Kidney epithelial cell (primary cell): ENCODE measurements around the gene CACTIN. TPM values are rescaled to one million over a fixed set of nuclear protein-coding genes. Genes with fewer than 3 reads are reported as not detected.

Experiments used
- DNase-seq: peaks from one replicate; pipeline ENCODE4 v3.0.0-alpha.2; 2010; ENCODE audit warnings: low read depth
- H3K27me3 ChIP-seq: 2 replicates; pipeline ENCODE4 v1.6.0; 2011; ENCODE audit warnings: low read length; ENCODE audit not compliant: control insufficient read depth, insufficient read depth
- H3K36me3 ChIP-seq: 2 replicates; pipeline ENCODE4 v1.5.1; 2011; ENCODE audit warnings: low read length; ENCODE audit not compliant: control insufficient read depth, insufficient read depth
- H3K4me3 ChIP-seq: 2 replicates; pipeline ENCODE4 v1.5.1; 2011; ENCODE audit warnings: low read depth, mild to moderate bottlenecking, control low read depth, low read length
- total RNA-seq: library from RNA; depleted of rRNA; stranded (reverse); fragments of >200 nt; gene quantifications from 2 replicates; pipeline ENCODE4 v1.2.3, GENCODE V29; 2015
- TF ChIP-seq, protein P1 (sequence below): IDR thresholded peaks from 2 replicates; pipeline ENCODE4 v1.5.1; 2011; ENCODE audit warnings: mild to moderate bottlenecking, moderate library complexity, low read length, control low read depth, inconsistent platforms; ENCODE audit not compliant: insufficient read depth, poor library complexity, severe bottlenecking

CACTIN gene
- 46.6 and 48.7 TPM in 2 replicates for total RNA-seq

GRCh38 chr19:3626473-3627350 is at the start of gene CACTIN:
CACTIN (minus strand) TSS chr19:3626790; CDS start chr19:3626762, 28 bp downstream.
- Histone ChIP-seq H3K36me3 (peaks cover 2% of the 10 kb centered on the region), H3K27me3 (no peaks in the 10 kb centered on the region), H3K4me3 (peak within 1 kb of the TSS; percentile 93)
- peak; percentile 93 for DNase-seq
- TF ChIP-seq, protein P1, sequence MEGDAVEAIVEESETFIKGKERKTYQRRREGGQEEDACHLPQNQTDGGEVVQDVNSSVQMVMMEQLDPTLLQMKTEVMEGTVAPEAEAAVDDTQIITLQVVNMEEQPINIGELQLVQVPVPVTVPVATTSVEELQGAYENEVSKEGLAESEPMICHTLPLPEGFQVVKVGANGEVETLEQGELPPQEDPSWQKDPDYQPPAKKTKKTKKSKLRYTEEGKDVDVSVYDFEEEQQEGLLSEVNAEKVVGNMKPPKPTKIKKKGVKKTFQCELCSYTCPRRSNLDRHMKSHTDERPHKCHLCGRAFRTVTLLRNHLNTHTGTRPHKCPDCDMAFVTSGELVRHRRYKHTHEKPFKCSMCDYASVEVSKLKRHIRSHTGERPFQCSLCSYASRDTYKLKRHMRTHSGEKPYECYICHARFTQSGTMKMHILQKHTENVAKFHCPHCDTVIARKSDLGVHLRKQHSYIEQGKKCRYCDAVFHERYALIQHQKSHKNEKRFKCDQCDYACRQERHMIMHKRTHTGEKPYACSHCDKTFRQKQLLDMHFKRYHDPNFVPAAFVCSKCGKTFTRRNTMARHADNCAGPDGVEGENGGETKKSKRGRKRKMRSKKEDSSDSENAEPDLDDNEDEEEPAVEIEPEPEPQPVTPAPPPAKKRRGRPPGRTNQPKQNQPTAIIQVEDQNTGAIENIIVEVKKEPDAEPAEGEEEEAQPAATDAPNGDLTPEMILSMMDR: no peak

DNA sequence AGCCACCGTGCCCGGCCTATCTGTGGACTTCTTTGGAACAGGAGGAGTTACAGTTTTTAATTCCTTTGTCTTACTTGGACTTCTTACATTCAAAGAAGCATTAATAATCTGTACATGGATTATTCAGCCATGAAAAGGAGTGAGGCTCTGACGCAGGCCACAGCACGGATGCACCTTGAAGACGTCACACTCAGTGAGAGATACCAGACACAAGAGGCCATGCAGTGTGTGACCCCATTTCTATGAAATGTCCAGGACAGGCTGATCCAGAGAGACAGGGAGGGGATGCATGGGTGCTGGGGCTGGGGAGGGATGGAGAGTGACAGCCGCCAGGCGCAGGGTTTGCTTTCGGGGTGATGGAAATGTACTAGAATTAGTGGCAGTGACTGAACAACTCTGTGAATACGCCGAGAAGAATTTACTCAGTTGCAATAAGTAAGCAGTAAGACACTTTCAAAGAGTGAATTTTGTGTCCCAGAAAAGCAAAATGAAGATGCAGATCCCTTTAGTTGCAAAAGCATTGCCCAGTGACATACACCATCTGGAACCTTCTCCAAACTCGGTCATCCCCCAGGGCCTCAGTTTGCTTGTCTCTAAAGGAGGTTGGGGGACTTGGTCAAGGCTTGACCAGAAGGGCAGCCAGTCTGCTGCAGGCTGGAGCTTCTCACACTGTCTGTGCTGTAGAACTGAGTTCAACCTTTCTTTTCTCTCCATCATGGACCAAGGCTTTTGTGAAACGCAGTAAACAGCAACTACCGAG is 48.4 kb upstream of the CACTIN start:
- H3K27me3 ChIP-seq: no peaks in the 10 kb centered on the region
- H3K36me3 ChIP-seq: no peaks in the 10 kb centered on the region
- no peak overlapping the region for H3K4me3 ChIP-seq
- DNase-seq: no peak
- TF ChIP-seq, protein P1: no peak

DNA sequence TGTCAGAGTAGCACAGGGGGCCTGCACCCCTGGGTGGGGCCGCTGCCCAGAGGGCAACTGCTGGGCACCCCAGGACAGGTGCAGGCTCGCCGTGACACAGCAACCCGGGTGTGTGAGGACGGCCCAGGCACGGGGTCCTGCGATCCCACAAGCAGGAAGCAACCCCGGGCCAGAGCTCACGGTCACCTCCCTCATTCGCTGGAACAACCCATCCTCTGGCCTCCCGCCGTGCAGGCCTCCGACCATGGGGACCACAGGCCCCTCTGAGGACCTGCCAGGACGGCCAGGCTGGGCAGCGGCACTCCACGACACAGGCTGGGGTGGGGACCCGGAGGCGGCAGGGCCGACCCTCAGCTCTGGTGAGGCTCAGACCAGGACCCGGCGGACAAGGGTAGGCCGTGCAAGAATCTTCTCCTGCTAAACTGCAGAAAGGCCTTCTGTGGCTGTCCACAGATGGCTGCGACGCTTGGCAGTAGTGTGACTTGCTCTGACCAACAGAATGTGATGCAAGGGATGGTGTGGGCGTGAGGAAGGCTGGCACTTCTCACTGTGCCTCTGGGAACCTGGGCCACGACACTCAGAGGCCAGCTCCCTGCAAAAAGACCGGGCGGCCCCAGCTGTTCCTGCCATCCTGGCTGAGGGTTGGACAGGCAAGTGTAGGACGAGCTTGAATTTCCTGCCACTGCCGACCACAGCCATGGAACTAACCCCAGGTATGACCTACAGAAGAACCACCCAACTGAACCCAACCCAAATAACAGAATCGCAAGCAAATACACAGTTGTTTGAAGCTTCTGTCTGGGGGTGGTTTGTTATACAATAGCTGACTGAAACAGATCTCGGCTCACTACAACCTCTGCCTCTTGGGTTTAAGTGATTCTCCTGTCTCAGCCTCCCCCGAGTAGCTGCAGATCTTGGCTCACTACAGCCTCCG is 47.2 kb upstream of the CACTIN start:
- TF ChIP-seq, protein P1: no peak
- no peak for DNase-seq
- no peaks in the 10 kb centered on the region for H3K36me3 ChIP-seq
- H3K27me3 ChIP-seq: no peaks in the 10 kb centered on the region
- H3K4me3 ChIP-seq: no peak overlapping the region

DNA sequence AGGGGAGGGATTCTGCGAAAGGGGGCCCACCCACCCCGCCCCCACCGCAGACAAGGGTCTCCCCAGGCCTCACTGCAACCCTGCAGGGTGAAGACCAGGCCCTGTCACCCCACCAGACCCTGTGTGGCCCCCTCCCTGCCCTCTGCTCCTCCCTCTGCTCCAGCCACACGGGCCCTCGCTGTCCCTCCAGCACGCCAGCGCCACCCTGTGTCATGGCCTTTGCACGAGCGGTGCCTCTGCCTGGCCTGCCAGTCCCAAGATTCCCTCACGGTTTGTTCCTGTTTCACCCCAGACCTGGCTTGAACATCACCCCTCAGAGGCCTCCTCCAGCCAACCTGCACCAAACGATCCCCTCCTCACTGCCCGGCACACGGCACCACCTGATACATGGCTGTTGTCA is 46.4 kb upstream of the CACTIN start:
- no peak for DNase-seq
- H3K4me3 ChIP-seq: no peak overlapping the region
- TF ChIP-seq, protein P1: no peak

GRCh38 chr19:3672575-3672948 is 46.0 kb upstream of the CACTIN start:
- H3K27me3 ChIP-seq: no peaks in the 10 kb centered on the region
- H3K36me3 ChIP-seq: no peaks in the 10 kb centered on the region
- H3K4me3 ChIP-seq: no peak overlapping the region
- DNase-seq: no peak
- TF ChIP-seq, protein P1: no peak

More for the DNA sequence above, 46.4 kb upstream of the CACTIN start:
- Histone ChIP-seq H3K36me3 (no peaks in the 10 kb centered on the region), H3K27me3 (no peaks in the 10 kb centered on the region)
